Sigmoid colon (tissue), 7 donors: ENCODE measurements around the gene CCDC152. TPM values are rescaled to one million over a fixed set of nuclear protein-coding genes. Genes with fewer than 3 reads are reported as not detected.

Experiments
- DNase-seq: peaks from one replicate; pipeline ENCODE4 v3.0.0-alpha.2; 2019
- H3K27ac ChIP-seq, 4 donors: fragments of 200-600 bp; sonication (generic); one replicate each; pipeline ENCODE4 v1.5.1; 2016 to 2019; ENCODE audit warnings: mild to moderate bottlenecking in 1 of 4
- H3K27me3 ChIP-seq, 3 donors: fragments of 200-600 bp; sonication (generic); one replicate each; pipeline ENCODE4 v1.5.1; 2019; ENCODE audit warnings: mild to moderate bottlenecking in 1 of 3
- H3K36me3 ChIP-seq, 4 donors: fragments of 200-600 bp; sonication (generic); one replicate each; pipeline ENCODE4 v1.5.1; 2016 to 2019
- H3K4me1 ChIP-seq, 4 donors: fragments of 200-600 bp; sonication (generic); one replicate each; pipeline ENCODE4 v1.5.1; 2017 to 2019
- H3K4me3 ChIP-seq, 4 donors: fragments of 200-600 bp; sonication (generic); one replicate each; pipeline ENCODE4 v1.5.1; 2017 to 2019; ENCODE audit warnings: mild to moderate bottlenecking in 2 of 4, moderate library complexity in 1 of 4
- H3K9me3 ChIP-seq, 4 donors: fragments of 200-600 bp in 3 of 4; sonication (generic) in 3 of 4; one replicate each; pipeline versions ENCODE4 v1.5.1 to v1.6.1; 2013 to 2019
- EP300 ChIP-seq, 4 donors: sonication (generic); formaldehyde crosslinking; IDR thresholded peaks; one replicate each; pipeline ENCODE4 v1.6.1; 2017; ENCODE audit warnings: antibody characterized with exemption in 4 of 4
- POLR2A ChIP-seq, 2 donors: fragments of 450-650 bp; IDR thresholded peaks; one replicate each; pipeline ENCODE4 v1.6.1; 2016; ENCODE audit warnings: antibody characterized with exemption in 2 of 2, mild to moderate bottlenecking in 2 of 2, moderate library complexity in 2 of 2
- POLR2AphosphoS5 ChIP-seq, 4 donors: sonication (generic); formaldehyde crosslinking; IDR thresholded peaks; one replicate each; pipeline ENCODE4 v1.6.1; 2017; ENCODE audit warnings: antibody characterized with exemption in 4 of 4
- WGBS, 2 donors: extraction: QIAGEN DNeasy Blood & Tissue Kit; methylation state at CpG; one replicate each; pipeline ENCODE4 v1.1.7; 2013; 5-methylcytosine and 5-hydroxymethylcytosine counted together
- intact Hi-C: fragments of 100-400 bp; cut with DNase I; formaldehyde crosslinking; loops from one replicate; pipeline ENCODE4 v1.15.1; 2023
- polyA plus RNA-seq, 3 donors: library from polyadenylated mRNA; stranded (reverse); fragments of 200-250 nt; gene quantifications; one replicate each; pipeline ENCODE4 v1.2.3, GENCODE V29; 2013
- total RNA-seq, 4 donors: library from RNA; depleted of rRNA; stranded (reverse); fragments of >200 nt; gene quantifications; one replicate each; pipeline ENCODE4 v1.1.0, GENCODE V29; 2016
- TF ChIP-seq, protein P1 (sequence below), 4 experiments: fragments of 450-650 bp in 3 of 4; fragments of 200-600 bp in 1 of 4; IDR thresholded peaks; one replicate each; pipeline ENCODE4 v1.5.1; 2016 to 2019; ENCODE audit warnings: antibody characterized with exemption in 4 of 4, mild to moderate bottlenecking in 3 of 4, moderate library complexity in 2 of 4
- donor health status: healthy with polysubstance abuse.
- donor health status: Bipolar disorder and iron deficiency.
- donor health status: healthy.

Gene CCDC152, protein sequence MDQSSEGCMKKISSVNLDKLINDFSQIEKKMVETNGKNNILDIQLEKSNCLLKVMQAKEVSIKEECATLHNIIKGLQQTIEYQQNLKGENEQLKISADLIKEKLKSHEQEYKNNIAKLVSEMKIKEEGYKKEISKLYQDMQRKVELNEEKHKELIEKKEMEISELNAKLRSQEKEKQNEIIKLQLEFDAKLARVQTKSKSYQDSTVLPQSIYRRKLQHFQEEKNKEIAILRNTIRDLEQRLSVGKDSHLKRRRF
- under 1 TPM in 3 of 4 donors, not detected in 1; 0.41 to 0.71 (median 0.55) TPM for total RNA-seq
- polyA plus RNA-seq = 1 to 10 TPM; 2.3 to 3.2 (median 2.4) TPM

- 30 to 53% methylated on average over 35 of the region's 35 CpGs for WGBS, 2 donors
- Histone ChIP-seq H3K27me3 (peaks cover 0 to 5% (median 0%) of the 10 kb centered on the region in 3 donors), H3K4me3 (peak within 1 kb of the TSS in 1 of 4 donors; percentile 8), H3K27ac (no peak within 1 kb of the TSS), H3K9me3 (no peaks in the 10 kb centered on the region), H3K36me3 (no peaks in the 10 kb centered on the region), H3K4me1 (no peaks in the 10 kb centered on the region)
- TF ChIP-seq POLR2A (IDR thresholded peaks at IDR 0.05) (no peak), EP300 (IDR thresholded peaks at IDR 0.05) (no peak), POLR2AphosphoS5 (IDR thresholded peaks at IDR 0.05) (no peak)
- TF ChIP-seq, protein P1, sequence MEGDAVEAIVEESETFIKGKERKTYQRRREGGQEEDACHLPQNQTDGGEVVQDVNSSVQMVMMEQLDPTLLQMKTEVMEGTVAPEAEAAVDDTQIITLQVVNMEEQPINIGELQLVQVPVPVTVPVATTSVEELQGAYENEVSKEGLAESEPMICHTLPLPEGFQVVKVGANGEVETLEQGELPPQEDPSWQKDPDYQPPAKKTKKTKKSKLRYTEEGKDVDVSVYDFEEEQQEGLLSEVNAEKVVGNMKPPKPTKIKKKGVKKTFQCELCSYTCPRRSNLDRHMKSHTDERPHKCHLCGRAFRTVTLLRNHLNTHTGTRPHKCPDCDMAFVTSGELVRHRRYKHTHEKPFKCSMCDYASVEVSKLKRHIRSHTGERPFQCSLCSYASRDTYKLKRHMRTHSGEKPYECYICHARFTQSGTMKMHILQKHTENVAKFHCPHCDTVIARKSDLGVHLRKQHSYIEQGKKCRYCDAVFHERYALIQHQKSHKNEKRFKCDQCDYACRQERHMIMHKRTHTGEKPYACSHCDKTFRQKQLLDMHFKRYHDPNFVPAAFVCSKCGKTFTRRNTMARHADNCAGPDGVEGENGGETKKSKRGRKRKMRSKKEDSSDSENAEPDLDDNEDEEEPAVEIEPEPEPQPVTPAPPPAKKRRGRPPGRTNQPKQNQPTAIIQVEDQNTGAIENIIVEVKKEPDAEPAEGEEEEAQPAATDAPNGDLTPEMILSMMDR (IDR thresholded peaks at IDR 0.05) = no peak
- intact Hi-C loops = no loop called here
- DNase-seq = no peak
Measured at GRCh38 chr5:42756606-42757601, at the start of gene CCDC152. TSS of gene CCDC152 (plus strand) at chr5:42756818. CDS start at chr5:42759122, 2,304 bp downstream.

- H3K4me1 ChIP-seq = no peaks in the 10 kb centered on the region
- H3K4me3 ChIP-seq = no peak overlapping the region
- TF ChIP-seq, protein P1 (IDR thresholded peaks at IDR 0.05) = no peak
- TF ChIP-seq POLR2A (IDR thresholded peaks at IDR 0.05) (no peak), POLR2AphosphoS5 (IDR thresholded peaks at IDR 0.05) (no peak), EP300 (IDR thresholded peaks at IDR 0.05) (no peak)
- peaks cover 0 to 10% (median 0%) of the 10 kb centered on the region in 4 donors for H3K36me3 ChIP-seq
- intact Hi-C loops = no loop called here
- H3K9me3 ChIP-seq = no peaks in the 10 kb centered on the region
- no peaks in the 10 kb centered on the region for H3K27me3 ChIP-seq
- no peak overlapping the region for H3K27ac ChIP-seq
- WGBS, 2 donors = 60 to 87% methylated on average over 3 of the region's 3 CpGs
- no peak for DNase-seq
Measured at GRCh38 chr5:42715785-42716184, 40.8 kb upstream of the CCDC152 start.

DNA sequence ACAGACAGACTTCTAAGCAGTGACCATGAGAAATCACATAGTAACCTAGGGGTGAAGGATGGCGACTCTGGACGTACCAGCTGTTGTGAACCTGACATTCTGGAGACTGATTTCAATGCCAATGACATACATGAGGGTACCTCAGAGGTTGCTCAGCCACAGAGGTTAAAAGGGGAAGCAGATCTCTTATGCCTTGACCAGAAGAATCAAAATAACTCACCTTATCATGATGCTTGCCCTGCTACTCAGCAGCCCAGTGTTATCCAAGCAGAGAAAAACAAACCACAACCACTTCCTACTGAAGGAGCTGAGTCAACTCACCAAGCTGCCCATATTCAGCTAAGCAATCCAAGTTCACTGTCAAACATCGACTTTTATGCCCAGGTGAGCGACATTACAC, 38.0 kb upstream of the CCDC152 start:
- 57 to 87% methylated on average over 4 of the region's 4 CpGs for WGBS, 2 donors
- no peak for DNase-seq
- Histone ChIP-seq H3K36me3 (peaks cover 0 to 10% (median 0%) of the 10 kb centered on the region in 4 donors), H3K27me3 (no peaks in the 10 kb centered on the region), H3K4me1 (no peaks in the 10 kb centered on the region), H3K4me3 (no peak overlapping the region), H3K9me3 (no peaks in the 10 kb centered on the region), H3K27ac (no peak overlapping the region)
- TF ChIP-seq EP300 (IDR thresholded peaks at IDR 0.05) (no peak), POLR2A (IDR thresholded peaks at IDR 0.05) (no peak), POLR2AphosphoS5 (IDR thresholded peaks at IDR 0.05) (no peak)
- TF ChIP-seq, protein P1 (IDR thresholded peaks at IDR 0.05) = no peak
- intact Hi-C loops = no loop called here

- intact Hi-C loops = no loop called here
Measured at GRCh38 chr5:42719034-42719433, 37.6 kb upstream of the CCDC152 start.

More at GRCh38 chr5:42719034-42719433, 37.6 kb upstream of the CCDC152 start:
- 81 to 89% methylated on average over 2 of the region's 2 CpGs for WGBS, 2 donors
- no peak overlapping the region for H3K4me3 ChIP-seq
- no peaks in the 10 kb centered on the region for H3K27me3 ChIP-seq
- no peak for TF ChIP-seq POLR2AphosphoS5 (IDR thresholded peaks at IDR 0.05)
- no peak for TF ChIP-seq POLR2A (IDR thresholded peaks at IDR 0.05)
- no peak for TF ChIP-seq EP300 (IDR thresholded peaks at IDR 0.05)
- TF ChIP-seq, protein P1 (IDR thresholded peaks at IDR 0.05) = no peak
- H3K36me3 ChIP-seq = peaks cover 0 to 10% (median 0%) of the 10 kb centered on the region in 4 donors
- no peak overlapping the region for H3K27ac ChIP-seq
- no peaks in the 10 kb centered on the region for H3K9me3 ChIP-seq
- no peak for DNase-seq
- H3K4me1 ChIP-seq = no peaks in the 10 kb centered on the region
